Ecto neural progenitor cell (in vitro differentiated cells): ENCODE results near the gene MAGEF1.

ENCODE experiments used
- DNase-seq: peaks from one replicate; pipeline ENCODE4 v3.0.0-alpha.2; 2018; ENCODE audit warnings: low spot score

MAGEF1 gene

DNA sequence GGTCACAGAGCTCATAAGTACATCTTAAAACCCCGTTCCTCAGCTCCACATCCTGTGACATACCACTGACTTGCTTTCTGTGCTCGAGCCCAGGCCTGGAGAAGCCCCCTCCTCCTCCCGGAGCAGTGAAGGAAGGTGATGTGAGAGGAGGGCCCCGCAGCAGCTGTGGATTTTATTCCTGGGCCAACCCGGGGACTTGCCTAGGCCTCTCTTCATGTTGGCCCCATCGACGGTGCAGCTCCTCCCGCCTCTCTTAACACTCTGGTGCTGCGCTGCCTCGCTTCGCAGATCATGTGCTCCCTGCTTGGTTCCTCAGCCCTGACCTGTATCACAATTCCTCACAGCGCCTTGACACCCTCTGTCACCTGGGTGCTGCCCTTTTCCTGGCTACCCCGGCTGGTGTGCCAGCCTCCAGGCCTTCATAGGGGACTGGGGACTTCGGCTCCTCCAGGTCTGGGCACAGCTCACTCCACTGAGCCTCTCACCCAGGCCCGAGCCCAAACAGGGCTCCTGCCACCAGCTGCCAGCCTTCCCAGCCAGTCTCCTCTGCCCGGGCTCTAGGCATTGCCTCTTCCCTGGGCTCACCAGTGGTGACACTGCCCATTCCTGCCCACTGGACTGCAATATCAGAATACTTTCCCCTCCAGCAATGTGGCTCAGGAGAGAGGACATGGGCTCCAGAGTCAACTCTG lies 21.5 kb downstream of the MAGEF1 start:
- DNase-seq: no peak

- no peak for DNase-seq
Observed at GRCh38 chr3:184688882-184689271, 23.0 kb downstream of the MAGEF1 start.

DNA sequence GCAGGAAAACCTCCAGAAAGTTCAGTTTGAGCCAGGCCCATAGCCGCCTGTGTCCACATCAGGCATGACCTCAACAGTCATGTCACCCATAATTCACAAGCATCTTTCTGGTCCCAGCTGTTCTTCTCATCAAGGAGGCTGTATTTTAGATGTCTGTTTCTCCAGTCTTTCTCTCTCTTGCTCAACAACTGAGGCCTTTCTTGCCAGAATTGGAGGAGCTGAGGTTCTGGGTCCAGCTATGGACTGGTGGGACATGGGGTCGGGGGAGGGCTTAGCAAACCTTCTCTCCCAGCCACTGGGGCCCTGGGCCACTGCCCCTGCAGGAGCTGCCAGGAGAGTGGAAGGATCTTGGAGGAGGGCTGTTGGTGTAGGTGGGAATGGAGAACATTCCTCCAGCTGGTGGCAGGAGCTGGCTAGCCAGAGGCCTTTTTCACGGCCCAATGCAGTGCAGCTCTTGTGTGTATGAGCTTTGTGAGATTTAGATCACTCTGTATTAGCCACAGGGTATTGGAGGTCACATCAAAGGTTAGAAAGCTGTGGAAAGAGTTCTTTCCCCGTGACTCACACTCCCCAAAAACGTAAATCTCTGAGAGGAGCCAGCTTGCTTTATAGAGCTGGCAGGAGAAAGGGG lies 23.5 kb downstream of the MAGEF1 start:
- DNase-seq: no peak

DNA sequence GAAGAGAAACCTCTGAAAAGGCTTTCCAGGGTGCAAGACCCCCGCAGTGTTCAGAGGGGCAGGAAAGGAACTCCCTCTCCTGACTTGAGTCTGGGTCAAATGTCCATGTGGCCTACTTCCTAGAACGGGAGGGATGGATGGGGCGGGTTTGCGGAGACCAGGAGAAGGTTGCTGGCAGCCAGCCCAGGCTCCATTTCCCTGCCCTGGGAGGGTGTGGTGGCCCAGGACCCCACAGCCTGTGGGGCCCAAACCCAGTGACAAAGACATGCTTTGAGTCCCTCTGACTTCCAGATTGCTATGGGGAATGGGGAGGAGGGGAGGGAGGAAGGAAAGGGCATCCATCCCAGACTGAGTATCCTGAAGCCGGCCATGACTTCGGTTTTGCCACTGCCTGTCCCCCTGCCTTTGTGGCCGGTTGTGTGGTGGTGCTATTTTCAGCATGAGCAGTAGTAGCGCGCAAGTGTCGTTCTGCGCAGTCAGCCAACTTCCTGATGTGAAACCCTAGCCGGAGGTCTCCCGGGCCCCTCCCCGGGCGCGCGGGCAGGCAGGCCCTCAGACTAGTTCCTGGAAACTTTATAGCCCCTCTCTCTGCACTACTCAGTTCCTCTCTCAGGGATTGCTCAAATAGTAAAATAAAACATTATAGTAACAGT lies 24.4 kb downstream of the MAGEF1 start:
- no peak for DNase-seq

DNA sequence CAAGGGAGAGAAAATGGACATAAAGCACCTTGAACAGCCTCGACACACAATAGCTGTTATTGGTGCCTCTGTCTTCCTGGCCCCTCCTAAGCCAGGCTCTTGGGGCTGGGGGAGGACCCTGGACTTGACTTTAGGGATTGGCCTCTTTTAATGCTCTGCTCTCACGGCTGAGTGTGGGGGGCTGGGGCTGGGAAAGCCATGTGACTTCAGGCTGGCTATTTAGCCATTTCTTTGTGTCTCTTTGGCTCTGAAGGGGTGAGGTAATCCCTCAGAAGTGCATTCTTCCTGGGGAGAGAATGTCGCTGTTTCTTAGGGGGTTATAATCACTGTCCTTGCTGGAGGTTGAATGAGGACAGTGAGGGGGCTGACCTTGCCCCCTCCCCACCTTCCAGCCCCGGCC lies 26.2 kb downstream of the MAGEF1 start:
- no peak for DNase-seq

DNA sequence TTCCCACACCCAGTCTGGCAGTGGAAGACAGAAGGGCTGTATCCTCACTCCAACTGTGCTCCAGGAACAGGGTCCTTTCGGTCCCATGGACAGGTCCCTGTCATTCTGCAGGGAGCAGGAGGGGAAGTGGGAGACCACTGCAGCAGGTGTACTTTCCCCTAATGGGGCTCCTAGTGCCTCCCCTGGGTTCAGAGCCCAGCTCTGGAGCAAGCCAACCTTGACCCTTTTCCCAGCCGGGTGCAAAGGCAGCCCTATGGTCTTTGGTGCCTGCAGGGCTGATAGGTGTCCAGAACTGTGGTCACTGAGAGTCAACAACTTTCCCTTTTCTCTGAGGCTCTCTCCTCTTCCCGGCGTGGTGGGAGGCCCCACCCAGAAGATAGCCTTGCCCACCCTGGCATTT lies 26.8 kb downstream of the MAGEF1 start:
- DNase-seq: no peak

DNA sequence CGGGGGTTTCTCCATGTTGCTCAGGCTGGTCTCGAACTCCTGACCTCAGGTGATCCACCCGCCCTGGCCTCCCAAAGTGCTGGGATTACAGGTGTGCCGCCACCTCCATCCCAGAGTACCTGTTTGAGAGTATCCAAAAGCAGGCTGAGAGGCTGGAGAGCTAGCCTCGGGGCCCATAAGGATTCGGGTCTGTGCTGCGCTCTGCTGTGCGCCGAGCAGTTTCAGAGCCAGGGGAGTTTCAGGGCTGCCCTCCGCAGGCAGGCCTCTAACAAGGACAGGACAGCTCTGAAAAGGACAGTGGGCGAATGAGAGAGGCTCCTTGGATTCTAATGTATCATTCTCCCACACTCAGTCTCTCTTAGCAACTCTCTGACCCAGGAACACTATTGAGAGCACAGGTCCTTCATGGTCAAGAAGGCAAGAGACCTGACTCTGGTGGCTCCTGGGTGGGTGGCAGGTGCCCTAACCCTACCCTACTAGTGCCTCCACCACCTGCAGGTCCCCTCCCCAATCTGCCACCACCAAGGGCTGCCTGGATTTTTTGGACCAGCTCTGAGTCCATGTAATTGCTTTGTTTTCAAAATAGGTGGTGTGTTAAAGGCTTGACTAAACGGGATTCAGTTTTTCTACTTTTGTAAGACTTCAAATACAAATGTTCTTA lies 27.8 kb downstream of the MAGEF1 start:
- DNase-seq: no peak

- DNase-seq: no peak
Observed at GRCh38 chr3:184683234-184683633, 28.6 kb downstream of the MAGEF1 start.

GRCh38 chr3:184682671-184683070 lies 29.2 kb downstream of the MAGEF1 start:
- no peak for DNase-seq

DNA sequence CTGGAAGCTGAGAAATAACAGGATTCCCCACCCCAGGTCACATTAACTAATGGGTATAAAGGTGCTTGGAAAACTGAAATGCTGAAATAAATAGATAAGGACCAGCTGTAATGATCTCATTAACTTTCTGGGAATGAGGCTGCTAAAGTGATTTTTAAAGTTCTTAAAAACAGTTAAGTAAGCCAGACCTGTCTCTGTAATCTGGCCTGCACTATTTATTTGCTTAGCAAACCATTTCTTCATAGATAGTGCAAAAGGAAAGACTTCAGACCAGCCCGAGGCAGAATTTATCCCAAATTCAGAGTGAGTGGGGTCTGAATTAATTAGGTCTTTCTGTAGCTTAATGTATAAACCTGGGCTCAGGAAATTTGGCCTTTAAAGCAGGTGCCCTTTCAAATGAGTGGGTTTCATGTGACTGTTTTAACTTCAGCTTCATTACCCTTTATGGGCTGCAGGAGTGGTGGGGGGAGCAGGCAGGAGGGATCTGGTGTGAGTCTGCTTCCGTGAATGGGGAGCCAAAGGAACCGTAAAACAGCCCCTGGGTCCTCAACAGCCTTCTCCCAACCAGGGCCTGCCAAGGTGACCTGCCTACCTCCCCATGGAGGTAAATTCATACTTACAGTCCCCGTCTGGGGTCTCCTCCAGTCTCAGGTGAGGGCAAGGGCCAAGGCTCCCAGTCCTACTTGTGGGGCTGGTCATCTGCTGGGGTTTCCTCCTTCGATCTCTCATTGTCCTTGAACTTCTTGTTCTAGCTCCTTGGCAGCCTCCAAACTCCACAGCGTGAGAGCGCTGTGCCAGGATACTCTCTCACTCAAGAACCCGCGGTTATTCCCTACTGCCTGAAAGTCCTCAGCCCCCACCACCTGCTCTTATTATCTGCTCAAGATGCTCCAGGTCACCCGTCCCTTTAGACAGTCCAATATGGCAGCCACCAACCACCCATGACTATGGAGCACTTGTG lies 31.2 kb downstream of the MAGEF1 start:
- no peak for DNase-seq

DNA sequence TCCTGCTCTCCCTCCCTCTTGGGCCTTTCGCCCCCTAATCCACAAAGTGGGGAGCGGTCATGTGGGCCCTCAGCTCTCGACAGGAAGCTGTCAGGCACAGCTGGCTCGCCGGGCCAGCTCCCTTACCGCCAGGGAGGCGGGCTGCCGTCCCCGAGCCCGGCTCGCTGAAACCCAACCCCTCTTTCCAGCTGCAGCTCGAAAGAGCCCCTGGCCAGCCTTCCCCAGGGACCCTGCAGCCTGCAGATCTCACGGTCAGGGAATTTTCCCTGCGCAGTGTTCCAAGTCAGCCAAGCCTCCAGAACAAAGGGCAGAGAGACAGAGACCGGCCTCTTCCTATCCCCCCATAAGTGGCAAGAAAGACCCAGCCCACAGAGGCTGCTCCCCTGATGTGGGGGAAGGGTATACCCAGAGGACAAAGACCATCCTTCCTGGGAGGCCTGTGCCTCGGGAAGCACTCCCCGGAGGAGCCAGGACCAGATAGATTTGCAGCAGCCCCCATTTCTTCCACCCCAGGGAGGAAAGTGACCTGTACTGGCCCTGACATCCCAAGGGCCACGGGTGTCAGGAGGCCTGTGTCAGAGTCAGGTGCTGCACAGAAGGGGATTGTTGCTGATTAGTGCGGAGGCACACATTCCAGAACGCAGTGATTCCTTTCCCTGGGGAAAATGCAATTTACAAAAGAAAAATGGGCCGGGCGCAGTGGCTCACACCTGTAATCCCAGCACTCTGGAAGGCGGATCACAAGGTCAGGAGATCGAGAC lies 32.6 kb downstream of the MAGEF1 start:
- peak; percentile 78 for DNase-seq

DNA sequence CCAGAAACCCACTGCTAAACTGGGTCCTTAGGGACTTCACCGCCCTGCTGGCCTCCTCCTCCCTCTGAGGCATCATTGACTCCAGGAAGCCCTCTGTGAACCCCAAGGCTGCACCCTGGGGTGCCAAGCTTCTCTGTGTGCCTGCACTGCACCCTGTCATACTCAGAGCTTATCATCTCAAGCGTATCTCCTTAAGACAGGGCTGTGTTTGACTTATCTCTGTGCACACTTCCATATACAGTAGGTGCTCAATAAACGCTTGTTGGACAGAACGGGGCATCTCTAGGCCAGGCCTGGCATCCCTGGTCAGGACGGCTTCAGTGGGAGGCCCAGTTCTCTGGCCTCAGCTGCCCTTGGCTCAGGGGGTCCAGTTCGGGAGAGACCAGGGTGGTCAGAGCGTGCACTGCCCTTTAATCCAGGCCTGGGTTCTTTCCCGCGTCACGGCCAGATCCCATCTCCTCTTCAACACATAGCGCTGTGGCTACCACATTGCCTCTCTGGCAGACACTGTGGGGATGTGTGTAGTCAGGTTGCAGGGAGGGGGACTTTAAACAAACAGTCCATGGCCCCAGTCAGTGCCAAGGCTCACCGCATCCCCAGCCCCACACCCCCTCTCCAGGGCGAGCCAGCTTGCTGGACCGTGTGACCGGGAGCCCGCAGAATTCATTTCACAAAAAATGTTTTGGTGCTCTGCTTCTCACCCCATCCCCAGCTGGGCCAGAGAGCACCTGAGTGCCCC lies 33.4 kb downstream of the MAGEF1 start:
- no peak for DNase-seq

DNA sequence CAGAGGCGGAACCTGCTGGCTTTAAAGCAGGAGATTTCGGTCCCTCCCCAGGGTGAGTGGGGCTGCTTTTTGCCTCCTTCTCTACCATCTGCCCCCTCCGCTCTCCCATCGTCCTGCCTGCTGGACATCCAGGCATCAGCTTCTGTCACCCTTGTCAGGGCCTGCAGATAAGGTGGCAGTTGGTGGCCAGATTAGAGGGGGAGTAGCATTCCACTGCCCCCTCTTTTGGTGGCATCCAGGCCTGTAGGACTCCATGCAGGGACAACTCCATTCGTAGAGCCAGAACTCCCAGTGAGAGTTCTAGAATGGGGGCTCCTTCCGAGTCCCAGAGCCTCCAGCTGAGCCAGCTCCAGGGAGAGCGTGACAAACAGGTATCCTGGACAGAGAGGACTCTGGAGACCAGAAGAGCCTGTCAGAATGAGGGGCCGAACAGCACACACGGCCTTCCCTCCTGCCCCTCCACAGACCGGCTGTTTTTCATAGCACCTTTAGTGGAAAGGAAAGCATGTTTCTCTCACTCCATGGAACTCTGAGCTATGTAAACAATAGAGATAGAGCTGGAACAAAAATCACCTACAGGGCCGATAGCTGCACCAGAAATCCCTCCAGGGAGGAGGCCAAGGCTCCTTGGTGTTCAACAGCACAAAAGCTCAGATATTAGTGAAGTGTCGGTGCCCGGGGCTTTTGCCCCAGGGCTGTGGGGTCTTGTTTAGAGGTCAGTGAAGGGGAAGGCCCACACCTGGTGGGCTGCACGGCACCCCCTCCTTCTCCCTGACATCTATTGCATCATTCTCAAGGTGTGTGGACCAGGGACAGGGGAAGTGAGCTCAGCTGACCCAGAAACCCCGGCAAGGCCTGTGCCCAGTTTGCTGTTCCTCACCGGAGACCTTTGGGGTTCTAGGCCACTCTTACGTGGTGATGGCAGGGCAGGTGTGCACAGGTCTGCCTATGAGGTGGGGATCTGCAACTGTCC lies 34.2 kb downstream of the MAGEF1 start:
- no peak for DNase-seq

- no peak for DNase-seq
Observed at GRCh38 chr3:184676927-184677326, 34.9 kb downstream of the MAGEF1 start.

DNA sequence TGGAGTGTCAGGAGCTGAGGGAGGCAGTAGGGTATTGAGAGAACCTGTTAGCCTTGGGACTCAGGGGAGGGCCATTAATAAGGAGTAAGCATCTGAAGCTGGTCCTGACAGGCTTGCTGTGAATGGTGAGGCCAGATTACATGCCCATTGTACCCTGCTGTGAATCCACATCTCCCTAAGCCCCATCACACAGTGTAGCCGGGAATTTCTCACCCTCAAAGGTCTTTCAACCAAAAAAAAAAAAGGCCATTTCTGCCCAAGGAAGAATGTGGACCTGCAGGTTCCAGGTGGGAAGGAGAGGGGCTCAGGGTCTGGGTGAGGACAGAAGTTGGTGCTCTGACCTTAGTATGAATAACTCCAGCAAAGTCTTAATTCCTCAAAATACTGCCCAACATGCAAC lies 37.2 kb downstream of the MAGEF1 start:
- no peak for DNase-seq

- no peak for DNase-seq
Observed at GRCh38 chr3:184672977-184673870, 38.6 kb downstream of the MAGEF1 start.

- DNase-seq: no peak
Observed at GRCh38 chr3:184672335-184672734, 39.5 kb downstream of the MAGEF1 start.

DNA sequence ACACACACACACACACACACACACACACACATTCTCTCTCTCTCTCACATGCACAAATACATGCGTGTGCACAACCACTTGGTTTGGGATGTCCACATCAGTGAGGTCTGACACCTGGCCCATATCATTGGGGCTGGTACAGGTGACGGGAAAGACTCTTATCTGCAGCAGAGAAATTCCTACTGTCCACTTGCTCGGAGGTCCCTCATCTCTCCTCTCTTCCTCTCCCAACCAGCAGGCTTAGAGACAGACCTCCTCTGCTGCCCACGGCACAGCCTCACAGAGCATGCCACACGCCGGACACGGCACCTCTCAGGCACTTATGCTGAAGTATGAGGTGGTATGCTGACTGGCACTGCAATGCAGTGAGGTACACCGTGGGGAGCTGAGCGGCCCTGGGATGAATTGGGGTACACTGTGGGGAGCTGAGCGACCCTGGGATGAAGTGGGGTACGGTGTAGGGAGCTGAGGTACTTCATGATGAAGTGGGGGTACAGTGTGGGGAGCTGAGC lies 41.7 kb downstream of the MAGEF1 start:
- DNase-seq: no peak
